GM19043 (cell line): ENCODE results near the gene ATP5F1C.
"Not testable (repeated sequence)": the region's sequence is repeated elsewhere in the genome, so short reads cannot be mapped to it uniquely, and the experiment has no call there.

Source experiments
- ATAC-seq: cut with Tn5 transposase; IDR thresholded peaks from one replicate; pipeline ENCODE4 v1.9.1; 2021; ENCODE audit warnings: low read depth; ENCODE audit not compliant: unreplicated experiment

The ATP5F1C gene

DNA sequence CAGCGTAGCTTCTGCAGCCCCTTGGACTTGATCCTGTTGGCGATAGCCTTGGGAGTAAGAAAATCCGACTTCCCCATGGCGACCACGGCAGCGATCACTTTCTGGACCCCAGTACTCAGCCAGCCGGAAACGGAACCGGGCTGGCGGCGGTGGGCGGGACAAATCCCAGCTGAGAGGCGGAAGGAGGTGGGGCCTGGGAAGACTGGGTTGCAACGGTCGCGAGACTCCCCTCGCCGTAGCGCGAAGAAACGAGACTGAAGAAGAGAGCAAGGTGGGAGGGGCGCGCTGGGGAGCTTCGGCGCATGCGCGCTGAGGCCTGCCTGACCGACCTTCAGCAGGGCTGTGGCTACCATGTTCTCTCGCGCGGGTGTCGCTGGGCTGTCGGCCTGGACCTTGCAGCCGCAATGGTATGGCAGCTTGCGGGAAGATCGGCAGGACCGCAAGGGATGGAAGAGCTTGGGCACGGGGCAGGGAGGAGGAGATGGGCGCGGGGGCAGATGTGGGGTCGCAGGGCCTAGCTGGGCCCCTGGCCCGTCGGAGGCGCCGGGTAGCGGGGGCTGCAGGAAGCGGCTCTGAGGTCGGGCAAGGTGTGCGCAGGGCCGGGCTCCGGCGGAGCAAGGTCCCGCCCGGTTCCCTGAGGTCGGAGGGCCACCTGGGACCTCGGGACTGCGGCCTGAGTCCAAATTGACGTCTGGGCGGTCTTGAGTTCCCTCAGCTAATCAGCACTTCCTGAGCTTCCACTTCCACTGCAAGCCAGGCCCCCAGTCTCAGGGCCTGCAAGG lies at the start of gene ATP5F1C, which contains the start of gene KIN:
Gene ATP5F1C, plus strand, starts transcription at position 321 of the 782 bp plus-strand sequence. Its CDS starts 31 bp downstream, at position 352.
Gene KIN, minus strand, starts transcription at position 137 of the 782 bp plus-strand sequence. Its CDS starts 60 bp downstream, at position 77.
- peak; percentile 88 for ATAC-seq

DNA sequence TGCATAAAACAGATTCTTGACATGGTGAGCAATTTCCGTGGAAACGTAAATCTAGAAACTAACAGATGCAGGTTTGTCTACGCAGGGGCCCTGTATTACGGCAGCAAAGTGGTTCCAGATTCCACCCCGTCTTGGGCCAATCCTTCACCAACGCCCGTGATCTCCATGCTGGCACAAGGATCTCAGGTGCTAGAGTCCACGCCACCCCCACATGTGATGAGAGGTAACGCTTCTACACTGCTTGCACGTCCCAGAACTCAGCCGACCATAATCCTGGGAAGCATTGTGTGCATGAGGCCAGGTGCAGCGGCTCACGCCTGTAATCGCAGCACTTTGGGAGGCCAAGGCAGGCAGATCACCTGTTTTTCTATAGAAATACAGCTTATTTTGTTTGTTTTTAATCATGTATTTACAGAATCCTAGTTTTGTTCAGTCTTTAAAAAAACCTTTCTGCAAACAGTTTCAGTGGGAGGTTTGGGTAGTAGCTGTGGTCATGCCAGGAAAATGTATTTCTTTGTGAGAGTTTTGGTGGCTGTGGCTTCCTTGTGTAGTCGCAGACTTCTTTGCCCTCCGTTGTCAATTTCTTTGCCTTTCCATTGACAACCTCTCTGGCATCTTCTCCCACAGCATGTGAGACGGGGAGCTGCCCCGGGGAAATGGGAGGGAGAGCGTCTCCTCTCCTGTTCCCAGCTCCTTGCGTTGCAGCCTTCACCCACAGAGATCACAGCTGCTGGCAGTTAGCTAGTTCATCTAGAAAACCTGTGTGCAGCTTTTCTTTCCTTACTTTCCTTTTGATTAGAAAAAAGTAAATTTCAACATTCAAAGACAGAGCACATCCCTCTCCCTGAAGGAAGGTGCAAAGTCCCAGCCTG lies 49.2 kb upstream of the ATP5F1C start:
- ATAC-seq = no peak

DNA sequence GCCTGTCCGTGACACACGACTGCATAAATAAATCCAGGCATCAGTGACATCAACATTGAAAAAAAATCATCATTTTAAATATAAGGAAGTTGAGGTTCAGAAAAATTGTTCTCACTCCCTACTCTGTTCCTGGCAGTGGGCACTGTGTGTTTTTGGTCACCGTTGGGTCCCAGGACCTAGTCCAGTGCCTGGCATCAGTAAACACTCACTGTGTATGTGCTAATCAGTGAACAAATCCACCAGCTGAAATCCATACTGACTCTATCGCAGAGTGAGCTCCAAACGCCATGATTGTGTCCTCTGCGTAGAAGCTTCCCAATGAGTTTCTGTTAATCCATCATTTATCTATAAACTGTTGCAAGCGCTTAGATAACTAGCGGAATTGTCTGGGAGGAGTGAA lies 43.7 kb upstream of the ATP5F1C start:
- no peak for ATAC-seq

DNA sequence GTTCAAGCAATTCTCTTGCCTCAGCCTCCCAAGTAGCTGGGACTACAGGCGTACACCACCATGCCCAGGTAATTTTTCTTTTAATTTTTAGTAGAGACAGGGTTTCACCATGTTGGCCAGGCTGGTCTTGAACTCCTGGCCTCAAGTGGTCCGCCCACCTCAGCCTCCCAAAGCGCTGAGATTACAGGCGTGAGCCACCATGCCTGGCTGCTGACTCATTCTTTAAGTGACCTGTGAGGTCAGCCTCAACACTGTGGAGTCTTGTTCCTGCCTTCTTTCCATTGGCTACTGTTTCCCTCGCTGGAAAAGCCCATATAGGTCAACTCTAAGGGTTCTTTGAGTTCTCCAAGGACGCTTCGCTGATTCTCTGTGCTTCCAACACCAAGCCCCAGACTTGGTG lies 39.3 kb upstream of the ATP5F1C start:
- ATAC-seq = not testable (repeated sequence)

DNA sequence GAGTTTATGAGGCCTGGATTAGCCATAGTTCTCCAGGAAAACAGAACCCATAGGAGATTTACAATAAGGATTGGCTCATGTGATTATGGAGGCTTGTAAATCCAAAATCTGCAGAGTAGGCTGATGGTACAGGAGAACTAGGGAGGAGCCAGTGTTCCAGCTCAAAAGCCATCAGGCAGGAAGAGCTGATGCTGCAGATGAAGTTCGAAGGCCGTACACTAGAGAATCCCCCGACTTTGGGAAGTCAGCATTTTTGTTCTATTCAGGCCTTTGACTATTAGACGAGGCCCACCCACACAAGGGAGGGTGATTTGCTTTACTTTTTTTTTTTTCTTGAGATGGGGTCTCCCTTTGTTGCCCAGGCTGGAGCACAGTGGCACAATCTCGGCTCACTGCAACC lies 37.8 kb upstream of the ATP5F1C start:
- no peak for ATAC-seq

DNA sequence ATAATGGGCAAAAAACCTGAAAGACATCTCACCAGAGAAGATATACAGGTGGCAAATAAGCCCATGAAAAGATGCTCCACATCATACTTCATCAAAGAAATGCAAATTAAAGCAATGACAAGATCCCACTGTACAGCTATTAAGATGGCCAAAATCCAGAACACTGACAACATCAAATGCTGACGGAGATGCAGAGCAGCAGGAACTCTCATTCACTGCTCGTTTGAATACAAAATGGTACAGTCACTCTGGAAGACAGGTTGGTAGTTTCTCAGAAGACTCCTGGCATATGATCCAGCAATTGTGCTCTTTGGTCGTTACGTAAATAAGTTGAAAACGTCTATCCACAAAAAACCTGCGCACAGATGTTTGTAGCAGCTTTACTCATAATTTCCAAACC lies 35.7 kb upstream of the ATP5F1C start:
- no peak for ATAC-seq

DNA sequence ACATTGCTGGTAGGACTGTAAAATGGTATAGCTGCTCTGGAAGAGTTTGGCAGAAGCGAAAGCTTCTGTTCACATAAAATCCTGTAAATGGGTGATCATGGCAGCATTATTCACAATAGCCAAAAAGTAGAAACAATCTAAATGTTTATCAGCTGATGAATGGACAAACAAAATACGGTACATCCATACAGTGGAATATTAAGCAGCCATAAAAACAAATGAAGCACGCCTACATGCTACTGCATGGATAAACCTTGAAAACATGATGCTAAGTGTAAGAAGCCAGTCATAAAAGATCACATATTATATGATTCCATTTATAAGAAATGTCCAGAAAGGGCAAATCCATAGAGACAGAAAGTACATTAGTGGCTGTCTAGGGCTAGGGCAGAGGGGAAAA lies 32.9 kb upstream of the ATP5F1C start:
- ATAC-seq = no peak

DNA sequence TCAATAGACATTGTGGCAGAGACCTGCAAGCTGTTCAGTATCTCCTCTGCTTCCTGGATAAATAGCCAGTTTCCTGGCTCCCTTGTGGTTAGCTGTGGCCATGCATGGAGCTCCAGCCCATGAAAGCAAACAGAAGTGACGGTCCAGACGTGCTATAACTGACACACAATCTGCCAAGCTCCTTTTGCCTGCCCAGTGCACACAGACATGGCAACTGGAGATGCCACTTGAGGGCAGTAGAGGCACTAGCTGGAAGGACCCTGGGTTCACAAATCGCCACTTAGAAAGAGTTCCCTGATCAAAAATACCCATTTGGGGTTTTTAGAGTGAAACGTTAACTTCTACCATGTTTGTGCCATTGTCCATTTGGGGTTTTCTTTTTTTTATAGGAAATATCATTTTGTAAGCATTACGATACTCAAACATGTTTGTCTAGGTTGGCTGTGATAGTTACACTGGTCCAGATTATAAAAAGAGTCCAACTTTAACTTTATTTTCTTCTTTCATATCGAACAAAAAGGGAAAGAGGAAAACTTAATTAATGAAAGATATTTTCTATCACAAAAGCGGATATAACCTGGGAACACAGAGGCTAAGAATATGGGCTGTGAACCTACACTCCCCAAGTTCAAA lies 31.5 kb upstream of the ATP5F1C start:
- ATAC-seq = peak; percentile 59

DNA sequence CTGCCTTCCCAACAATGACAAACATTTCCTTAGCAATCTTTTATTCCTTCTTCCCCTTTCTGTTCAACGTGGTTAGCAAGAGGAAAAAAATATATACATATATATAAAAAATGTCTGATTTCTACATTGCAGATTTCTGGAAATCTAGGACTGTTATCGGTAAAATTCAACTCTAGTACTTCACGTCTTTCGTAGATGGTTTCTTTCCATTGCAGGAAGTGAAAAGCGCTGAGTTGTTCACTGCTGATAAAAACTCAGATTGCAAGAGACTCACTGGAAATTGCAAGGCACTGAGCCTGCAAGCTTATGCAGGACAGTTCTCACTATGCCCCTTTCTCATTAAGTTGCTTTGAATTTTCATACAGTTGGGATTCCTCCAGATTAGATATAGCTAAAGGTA lies 24.0 kb upstream of the ATP5F1C start:
- ATAC-seq = no peak

DNA sequence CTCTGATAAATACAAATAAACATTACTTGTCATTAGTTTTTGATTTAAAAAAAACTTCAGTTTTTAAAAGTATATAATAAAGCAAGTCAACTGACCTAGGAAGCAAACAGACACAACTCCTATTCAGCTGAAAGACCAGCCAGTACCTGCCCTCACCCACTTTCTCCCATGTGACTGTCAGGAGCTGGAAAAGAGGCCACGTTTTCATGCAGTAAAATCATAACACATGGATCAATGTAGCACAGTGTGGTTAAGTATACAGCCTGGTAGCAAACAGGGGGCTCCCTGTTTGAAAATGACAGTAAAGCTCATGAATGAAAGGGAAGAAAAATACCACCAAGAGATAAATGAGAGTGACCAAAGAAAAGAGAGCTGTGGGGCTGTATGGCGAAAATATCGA lies 21.7 kb upstream of the ATP5F1C start:
- ATAC-seq = no peak

DNA sequence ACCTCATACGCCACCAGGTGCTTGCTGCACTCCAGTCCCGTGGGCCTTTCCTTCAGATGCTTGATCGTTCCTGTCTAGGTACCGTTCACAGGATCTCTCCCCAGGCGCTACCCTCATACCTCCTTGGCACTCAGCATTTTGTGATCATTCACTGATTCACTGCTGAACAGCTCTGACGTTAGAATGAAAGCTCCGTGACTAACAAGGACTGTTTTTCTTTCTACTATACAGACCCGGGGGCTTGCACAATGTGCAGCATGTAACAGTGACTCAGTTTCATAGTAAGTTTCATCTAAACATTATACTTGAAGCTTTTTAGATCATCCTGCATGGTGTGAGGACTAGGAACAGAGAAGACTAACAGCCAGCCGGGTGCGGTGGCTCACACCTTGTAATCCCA lies 20.8 kb upstream of the ATP5F1C start:
- no peak for ATAC-seq

DNA sequence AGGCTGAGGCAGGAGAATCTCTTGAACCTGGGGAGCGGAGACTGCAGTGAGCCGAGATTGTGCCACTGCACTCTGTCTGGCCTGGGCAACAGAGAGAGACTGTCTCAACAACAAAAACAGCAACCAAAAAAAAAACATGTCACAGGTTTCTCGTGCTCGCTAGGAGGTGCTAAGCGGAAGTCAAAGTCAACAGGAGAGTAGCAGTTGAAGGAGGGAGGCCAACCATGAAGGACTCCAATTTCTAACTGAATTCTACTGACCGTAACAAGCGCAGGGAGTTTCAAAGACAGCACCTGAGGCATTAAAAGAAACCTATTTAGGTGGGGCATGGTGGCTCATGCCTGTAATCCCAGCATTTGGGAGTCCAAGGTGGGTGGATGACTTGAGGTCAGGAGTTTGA lies 19.6 kb upstream of the ATP5F1C start:
- ATAC-seq = no peak

DNA sequence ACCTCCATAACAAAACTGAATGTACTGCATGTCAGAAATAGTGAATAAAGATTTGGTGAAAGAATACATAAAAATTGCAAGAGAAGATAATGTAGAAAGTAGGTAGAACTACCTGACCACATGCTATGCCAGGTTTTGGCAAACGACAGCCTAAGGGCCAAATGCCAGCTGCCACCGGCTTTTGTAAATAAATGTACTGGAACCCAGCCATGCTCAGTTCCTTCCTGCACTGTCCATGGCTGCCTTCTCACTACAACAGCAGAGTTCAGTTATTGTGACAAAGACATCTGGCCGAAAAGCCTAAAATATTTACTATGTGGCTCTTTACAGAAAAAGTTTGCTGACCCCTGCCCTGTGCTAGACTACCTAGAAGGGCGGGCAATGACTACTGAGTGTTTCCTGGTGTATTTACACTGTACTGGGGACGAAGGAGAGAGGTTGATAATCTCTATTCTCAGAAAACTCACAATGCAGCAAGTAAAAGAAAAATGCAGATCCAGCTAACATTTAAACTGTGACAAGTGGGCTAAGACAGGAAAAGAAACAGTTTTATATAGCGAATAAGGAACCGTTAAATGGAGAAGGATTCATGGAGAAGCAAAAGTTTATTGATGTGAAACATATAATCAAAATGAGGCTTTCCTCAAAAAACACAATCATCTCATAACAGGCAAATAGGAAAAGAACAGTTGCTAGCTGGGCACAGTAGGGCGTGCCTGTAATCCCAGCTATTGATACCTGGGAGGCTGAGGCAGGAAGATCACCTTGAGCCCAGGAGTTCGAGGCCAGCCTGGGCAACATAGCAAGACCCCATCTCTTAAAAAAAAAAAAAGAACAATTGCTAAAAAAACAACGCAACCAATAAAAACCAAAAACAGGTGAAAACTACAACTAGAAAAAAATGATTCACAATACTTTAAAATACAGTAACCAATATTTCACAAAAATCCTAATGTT lies 13.9 kb upstream of the ATP5F1C start:
- ATAC-seq = no peak

DNA sequence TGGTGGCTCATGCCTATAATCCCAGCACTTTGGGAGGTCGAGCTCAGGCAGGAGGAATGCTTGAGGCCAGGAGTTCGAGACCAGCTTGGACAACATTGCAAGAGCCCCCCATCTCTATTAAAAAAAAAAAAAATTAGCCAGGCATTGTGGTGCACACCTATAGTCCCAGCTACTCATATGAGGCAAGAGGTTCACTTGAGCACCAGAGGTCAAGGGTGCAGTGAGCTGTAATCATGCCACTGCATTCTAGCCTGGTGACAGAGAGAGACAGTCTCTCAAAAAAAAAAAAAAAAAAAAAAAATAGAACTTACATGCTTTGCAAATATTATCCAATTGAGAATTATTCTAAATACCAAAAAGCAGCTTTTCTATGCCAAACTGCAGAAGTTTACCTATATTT lies 11.2 kb upstream of the ATP5F1C start:
- no peak for ATAC-seq

DNA sequence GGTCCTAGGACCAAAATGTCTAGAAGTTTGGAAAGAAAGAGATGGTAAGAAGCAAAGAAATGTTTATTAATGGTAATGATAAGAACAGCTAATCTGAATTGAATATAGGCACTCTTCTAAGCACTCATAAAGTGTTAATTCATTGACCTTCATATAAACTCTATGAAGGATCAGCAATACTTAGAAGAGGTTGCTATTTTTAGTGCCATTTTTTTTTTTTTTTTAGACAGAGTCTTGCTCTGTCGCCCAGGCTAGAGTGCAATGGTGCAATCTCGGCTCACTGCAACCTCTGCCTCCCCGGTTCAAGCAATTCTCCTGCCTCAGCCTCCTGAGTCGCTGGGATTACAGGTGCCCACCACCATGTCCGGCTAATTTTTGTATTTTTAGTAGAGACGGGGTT lies 5.8 kb upstream of the ATP5F1C start:
- ATAC-seq = not testable (repeated sequence)

DNA sequence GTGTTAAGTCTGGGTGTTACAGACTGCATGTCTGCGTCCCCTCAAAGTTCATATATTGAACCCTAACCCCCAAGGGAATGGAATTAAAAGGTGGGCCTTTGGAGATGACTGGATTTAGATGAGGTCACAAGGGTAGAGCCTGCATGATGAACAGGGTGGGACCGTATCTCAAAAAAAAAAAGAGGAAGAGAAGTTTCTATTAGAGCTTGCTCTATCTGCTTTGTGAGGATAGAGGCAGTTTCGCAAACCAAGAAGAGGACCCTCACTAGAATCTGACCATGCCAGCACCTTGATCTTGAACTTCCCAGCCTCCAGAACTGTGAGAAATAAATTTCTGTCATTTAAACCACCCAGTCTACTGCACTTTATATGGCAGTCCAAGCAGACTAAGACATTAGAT lies 1.5 kb upstream of the ATP5F1C start:
- ATAC-seq = no peak

DNA sequence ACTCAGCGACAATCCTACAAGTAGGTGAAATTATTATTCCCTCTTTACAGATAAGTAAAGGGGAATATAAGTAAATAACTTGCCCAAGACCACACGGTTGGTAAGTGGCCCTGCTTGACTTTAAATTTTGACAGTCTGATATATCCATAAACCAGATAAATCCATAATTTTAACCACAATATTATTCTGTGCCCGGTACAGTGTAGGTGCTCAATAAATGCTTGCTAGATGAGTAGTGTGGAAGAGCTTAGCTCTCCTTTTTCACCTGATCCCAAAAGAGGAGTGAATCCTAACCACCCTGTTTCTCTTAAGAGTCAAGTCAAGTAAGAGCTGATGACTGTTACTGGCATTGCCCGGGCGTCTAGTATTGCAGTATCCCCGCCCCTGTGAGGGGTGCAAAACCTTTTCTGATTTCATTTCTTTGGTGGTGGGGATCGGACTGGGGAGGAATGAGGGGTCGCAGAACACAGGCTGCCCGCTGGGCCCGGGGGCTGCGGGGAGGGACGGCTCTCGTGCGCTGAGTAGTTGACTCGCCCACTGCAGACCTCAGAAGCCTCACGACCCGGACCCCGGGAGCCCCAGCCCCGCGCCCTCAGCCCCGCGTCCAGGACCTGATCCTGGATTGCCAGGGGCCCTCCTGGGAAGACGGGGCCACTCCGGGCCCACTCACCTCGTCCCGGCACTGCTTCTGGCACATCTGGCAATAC lies 674 bp upstream of the ATP5F1C start:
- peak; percentile 2 for ATAC-seq

DNA sequence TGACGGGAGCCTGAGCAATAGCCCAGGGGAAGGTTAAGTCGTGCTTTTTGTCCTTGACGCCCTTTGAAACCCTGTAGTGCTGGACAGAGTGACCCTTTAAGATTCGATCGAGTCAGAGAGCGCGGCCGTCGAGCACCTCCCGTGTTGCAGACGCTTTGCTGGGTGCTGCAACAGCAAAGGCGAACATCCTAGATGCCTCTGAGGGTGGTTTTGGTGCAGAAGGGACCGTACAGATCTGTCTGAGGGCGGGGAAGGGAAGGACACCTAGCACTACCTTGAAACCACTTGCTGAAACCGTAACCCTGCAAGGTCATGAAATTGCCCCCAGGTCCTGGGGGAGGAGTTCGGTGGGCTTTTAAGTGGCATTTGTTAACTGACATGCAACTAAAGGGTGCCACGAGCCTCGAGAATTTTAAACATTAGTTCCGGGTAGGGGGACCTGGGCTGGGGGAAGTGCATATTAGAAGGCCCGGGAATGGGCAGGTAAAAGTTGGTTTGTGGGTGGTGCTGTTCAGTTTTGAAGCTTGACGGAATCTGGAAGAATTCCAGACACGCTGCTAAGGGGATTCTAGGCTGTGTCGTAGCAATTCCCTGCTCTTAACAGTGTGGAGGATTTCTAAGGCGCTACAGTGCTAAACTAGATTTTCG lies 786 bp downstream of the ATP5F1C start:
- peak; percentile 6 for ATAC-seq

DNA sequence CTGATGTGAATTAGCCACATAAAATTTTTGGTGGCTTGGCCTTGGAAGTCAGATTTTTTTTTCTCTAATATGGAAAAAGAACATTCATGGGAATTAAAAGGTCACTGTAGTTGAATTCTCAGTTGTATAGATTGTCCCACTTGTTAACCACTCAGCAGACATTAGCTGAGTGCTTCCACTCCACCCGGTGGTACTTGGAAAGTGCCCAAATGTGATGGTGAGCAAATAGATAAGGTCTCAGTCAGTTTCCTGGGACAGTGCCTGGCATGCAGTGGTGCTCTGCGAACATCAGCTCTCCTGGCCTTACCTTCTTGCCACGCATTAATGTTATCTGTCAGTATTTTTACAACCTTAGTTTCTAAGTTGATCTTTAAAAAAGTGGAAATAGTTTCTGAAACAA lies 1.4 kb downstream of the ATP5F1C start:
- ATAC-seq = no peak
